ENCODE results near the gene SLC37A4.
"Not testable (repeated sequence)": the region's sequence is repeated elsewhere in the genome, so short reads cannot be mapped to it uniquely, and the experiment has no call there.

Gene SLC37A4

DNA sequence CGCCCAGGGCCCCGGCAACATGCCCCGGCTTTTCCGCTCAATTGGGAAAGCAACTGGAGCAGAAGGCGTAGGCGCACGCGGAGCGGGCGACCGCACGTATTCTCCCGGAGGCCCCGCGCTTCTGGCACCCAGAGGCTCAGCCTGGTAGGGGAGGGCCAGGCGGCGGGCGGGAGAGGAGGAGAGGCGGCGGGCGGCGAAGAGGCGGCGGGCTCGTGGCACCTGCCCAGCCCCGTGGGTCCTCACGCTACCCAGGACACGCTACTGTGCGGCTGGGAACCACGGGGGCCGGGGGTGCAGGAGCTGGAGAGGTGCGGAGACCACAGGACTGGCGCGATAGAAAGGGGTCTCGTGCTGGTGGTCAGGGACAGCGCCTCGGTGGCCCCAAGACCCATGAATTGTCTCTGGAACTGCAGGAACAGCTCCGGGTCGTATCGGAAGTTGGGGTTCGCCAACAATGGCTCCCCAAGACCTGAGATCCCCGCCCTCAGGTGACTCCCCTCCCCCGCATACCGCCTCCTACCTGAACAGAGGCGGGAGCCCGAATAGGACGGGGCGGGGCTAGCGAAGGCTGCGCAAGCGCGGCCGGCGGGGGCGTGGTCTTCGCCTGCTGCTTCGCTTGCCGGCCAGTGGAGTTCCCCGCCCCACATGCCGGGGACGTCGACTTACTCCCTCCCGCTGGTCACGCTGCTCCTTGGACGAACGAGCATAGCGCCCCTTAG lies at the start of gene SLC37A4:
Gene SLC37A4 (minus strand): TSS at position 549 of the 719 bp plus-strand sequence.
- peak; percentile 74 for FAIRE-seq

DNA sequence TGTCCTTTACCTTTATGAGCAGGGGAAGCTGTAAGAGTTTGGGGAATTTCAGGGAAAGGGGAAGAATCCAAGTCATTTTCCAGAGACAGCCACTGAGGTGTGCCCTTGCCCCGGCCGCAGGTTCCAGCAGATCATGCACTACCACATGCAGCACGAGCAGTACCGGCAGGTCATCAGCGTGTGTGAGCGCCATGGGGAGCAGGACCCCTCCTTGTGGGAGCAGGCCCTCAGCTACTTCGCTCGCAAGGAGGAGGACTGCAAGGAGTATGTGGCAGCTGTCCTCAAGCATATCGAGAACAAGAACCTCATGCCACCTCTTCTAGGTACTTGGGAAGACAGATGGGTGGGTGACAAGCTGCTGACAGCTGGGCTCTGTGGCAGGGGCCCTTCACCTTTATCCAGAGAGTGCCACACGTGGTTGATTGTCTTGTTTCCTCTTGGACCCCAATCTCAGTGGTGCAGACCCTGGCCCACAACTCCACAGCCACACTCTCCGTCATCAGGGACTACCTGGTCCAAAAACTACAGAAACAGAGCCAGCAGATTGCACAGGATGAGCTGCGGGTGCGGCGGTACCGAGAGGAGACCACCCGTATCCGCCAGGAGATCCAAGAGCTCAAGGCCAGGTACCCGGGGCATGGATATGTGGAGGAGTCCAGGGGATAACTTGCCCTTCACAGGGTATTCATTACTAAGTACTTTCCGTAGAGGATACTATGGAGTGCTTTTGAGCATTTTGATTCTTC lies 48.2 kb upstream of the SLC37A4 start:
- FAIRE-seq = no peak

DNA sequence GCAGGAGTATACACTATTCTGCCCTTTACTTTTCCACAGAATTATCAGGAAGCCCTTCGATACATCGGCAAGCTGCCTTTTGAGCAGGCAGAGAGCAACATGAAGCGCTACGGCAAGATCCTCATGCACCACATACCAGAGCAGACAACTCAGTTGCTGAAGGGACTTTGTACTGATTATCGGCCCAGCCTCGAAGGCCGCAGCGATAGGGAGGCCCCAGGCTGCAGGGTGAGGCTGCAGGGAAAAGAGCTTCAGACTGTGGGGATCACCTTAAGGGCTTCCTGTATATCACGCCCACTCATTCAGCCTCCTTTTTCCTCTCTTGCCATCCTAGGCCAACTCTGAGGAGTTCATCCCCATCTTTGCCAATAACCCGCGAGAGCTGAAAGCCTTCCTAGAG lies 47.2 kb upstream of the SLC37A4 start:
- no peak for FAIRE-seq

DNA sequence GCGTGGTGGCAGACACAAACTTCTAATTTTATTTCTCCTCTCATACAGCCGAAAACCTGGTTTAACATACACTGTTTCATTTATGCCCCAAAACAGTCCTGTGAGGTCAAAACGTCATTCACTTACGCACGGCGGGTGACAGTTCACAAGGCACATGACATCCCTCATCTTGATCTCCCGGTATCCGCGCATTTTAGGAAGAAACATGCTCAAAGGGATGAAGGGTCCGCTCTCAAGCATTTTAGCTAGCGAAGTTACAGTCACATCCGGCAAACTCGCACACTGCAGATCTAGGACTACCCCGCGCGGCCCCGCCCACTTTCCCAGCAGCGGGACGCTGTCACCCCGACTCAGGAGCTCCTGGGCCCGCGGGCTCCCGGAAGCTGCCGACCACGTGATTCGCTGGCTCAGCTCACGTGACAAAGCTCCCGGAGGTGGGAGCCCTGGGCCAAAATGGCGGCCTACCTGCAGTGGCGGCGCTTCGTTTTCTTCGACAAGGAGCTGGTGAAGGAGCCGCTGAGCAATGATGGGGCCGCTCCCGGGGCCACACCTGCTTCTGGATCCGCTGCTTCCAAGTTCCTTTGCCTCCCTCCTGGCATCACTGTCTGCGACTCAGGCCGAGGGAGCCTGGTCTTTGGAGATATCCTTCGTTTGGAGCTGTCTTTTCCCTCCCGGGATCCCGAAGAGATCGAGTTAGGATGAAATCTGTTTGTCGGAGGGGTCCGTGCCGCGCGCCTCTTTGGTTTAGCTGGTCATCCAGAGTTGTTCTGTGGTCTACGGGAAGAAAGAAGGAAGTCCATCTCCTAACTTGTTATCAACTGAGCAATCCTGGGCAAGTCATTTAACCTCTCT lies 36.9 kb upstream of the SLC37A4 start, which contains the start of gene VPS11:
Gene VPS11 (plus strand): TSS at position 448 of the 852 bp plus-strand sequence. CDS start 6 bp downstream, at position 454.
- FAIRE-seq = peak; percentile 87

DNA sequence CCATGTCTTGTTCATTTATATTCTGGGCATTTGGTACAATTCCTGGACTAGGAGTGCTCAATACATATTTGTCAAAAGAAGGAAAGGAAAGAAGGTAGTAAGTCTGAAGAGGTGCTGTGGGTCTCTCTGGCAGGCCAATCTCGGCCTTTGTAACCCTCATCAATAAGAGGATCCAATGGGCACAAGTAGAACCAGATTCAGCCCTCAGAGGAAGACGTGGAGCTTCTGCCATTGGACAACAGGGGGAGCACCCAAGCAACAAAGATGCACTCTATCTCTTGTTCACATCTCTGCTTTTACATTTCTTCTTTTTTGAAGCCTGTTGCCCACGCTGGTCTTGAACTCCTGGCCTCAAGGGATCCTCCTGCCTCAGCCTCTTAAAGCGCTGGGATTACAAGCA lies 34.7 kb upstream of the SLC37A4 start:
- FAIRE-seq = no peak

DNA sequence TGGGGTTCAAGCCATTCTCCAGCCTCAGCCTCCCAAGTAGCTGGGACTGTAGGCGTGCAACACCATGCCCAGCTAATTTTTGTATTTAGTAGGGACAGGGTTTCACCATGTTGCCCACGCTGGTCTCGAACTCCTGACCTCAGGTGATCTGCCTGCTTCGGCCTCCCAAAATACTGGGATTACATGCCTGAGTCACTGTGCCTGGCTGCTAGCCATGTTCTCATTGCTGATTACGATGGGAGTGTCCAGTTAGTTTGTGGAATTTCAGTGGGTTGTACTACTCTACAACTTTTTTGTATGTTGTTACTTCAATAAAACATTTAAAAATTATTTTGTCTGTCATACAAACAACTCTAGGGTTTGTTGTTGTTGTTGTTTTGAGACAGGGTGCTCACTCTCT lies 32.1 kb upstream of the SLC37A4 start:
- FAIRE-seq = no peak

DNA sequence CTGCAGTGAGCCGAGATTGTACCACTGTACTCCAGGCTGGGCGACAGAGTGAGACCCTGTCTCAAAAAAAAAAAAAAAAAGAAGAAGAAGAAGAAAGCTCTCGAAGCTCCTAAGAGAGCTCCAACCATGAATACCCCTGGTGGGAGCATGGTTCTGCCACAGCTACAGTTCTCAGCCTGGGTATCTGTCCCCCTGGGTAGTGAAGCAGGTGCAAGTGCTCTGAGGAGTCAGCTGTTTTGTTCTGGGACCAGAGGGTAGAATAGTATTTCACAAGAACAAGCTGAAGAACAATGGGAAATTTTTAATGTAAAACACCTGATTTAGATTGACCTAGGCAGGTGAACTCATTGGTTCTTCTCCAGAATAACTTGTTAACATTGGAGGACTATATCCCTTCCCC lies 30.6 kb upstream of the SLC37A4 start:
- FAIRE-seq = no peak

DNA sequence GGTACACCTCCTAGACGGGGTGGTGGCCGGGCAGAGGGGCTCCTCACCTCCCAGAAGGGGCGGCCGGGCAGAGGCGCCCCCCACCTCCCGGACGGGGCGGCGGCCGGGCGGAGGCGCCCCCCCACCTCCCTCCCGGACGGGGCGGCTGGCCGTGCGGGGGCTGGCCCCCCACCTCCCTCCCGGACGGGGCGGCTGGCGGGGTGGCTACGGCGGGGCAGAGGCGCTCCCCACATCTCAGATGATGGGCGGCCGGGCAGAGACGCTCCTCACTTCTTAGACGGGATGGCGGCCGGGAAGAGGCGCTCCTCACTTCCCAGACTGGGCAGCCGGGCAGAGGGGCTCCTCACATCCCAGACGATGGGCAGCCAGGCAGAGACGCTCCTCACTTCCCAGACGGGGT lies 28.5 kb upstream of the SLC37A4 start:
- FAIRE-seq = not testable (repeated sequence)

DNA sequence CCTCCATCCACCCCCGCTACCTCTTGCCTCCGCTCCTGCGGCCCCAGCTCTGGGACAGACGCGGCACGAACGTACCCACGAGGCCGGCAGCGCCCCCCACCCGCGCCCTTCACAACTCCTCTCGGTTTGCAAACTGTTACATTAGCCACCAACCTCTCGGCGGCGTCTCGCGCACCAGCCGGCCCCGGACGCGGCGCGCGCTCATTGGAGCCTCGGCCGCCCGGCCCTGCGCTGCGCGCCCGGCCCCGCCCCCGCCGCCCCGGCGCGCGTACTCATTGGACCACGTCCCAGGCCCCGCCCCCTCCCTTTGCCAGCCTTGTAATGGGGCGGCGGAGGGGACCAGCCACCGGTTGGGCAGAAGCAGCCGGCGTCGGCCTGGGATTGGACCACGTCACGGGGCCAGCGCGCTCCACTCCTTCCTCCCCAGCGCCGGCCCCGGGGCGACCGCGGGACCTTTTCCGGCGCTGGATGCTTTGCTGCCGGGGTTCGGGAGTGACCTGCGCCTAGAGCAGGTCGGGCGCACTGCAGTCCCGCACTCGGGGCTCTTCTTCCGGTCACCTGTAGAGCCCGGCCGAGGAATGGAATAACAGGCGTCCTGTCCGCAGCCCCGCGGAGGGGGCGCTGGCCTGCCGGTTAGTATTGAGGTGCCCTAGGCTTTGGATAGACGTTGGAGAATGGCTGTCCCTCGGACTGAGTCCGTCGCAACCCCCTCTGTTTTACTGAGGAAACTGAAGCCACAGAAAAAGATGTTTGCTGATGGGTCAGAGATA lies 26.5 kb upstream of the SLC37A4 start, which contains the start of gene HYOU1:
Gene HYOU1 (minus strand): TSS at position 206 of the 770 bp plus-strand sequence. CDS start 1,045 bp downstream, outside the sequence.
- no peak for FAIRE-seq

DNA sequence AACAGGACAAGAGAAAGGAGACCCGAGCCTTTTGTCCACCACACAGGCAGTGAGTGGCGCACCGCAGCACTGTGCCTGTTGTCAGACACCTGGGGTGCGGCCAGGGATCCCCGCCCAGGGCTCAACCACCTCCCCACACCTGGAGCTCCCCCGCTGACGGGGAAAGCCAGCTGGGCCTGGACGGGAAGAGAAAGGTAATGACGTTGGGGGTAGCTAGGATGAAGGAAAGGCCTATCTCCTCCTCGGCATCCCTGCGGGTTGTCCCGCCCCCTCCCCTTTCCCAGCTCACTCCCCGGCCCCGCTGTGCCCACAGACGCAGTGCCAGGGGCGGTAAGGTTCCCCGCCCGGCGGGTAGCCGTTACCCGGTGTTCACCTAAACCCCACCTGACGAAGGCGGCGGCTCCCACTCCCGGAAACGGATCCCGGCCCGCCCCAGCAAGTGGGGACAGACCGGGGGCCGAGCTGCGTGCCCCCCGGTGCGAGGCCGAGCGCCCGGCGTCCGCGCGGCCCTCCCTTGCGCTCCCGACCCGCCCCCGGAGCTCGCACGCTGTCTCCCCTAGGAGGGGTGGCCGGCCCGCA lies 25.8 kb upstream of the SLC37A4 start:
- FAIRE-seq = no peak

DNA sequence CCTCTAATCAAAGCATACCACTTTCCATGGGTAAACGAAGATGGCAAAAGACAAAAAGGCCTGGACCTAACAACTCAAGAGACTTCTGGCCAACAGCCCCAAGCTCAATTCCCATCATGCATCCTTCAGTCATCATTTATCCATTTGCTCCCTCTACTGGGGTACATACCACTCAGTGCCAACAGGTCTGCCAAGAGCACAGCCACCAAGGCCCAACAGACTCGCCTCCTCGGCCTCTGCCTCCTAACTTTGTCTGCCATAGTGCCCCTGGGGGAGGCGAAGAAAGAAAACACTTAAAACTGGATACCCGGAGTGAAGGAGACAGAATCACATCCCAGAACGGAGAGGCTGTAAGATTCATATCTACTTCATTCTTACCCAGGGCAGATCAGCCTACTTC lies 25.2 kb upstream of the SLC37A4 start:
- FAIRE-seq = no peak

DNA sequence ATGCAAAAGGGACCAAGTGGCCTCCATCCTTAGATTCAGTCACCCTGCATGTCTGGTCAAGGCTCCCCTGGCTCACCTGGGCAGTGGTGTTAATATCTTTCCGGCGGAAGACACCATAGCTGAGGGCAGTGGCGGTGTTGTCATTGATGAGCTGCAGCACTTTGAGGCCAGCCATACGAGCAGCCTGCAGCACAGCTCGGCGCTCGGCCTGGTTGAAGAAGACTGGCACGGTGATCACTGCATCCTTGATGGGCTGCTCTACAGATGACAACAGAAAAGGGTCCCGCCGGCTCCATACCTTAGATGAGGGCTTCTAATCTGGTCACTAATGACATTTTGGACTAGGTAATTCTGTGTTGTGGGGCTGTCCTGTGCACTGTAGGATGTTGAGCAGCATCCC lies 23.7 kb upstream of the SLC37A4 start:
- no peak for FAIRE-seq

DNA sequence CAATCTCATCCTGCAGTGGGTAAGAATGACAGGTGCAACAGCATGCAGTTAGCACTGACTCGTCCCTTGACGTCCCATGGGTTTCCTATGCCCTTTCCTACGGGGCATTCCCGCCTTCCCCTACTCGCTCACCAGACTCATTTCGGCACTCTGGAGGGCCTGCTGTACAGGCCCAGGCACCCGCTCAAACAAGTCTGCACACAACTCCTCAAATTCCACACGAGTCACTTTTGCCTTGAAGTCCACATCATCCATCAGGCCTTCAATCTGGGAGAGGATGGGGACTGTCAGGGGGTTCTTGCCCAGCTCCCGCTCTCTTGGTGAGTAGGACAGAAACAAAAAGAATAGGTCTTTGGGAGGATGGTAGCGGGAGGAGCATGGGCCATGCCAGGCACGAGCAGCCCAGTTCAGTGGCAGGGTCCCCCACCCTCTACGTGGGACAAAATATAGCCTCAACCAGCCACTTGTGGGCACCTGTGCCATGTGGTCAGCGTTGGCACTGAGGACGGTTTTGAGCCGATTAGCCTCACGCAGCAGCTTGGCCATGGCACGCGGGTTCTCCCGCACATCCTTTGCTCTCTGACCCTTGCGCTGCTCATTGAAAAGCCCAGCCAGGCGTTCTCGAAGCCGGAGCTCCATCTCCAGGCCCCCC lies 21.6 kb upstream of the SLC37A4 start:
- no peak for FAIRE-seq

DNA sequence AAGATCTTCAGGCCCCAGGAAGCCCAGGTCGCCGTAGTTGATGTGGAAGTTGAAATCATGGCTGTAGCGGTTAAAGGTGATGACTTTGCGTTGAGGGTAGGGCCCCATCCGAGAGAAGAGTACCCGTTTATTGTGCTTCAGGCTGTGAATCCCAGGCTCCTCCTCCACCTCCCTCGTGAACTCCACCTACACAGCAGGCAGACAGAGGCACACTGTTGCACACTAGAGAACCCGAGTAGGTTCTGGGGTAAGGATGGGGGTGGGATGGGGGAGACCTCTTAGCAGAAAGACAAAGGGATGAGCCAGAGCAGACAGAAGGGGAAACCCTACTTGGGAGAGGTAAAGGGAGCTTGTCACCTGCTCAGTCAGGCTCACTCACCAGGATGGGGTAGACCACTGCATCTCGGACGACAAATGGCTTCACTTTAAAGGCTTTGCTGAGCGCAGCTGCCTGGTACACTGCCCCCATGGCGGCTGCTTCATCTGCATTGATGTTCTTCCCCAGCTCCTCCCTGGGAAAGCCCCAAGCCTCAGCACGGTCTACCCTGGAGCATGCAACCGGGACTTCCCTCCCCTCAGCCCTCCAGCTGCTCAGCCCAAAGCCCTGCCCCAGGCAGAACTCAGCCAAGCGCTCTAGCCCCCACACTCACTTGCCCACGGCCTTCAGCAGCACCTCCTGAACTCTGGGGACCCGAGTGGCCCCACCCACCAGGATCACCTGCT lies 20.9 kb upstream of the SLC37A4 start:
- FAIRE-seq = no peak

DNA sequence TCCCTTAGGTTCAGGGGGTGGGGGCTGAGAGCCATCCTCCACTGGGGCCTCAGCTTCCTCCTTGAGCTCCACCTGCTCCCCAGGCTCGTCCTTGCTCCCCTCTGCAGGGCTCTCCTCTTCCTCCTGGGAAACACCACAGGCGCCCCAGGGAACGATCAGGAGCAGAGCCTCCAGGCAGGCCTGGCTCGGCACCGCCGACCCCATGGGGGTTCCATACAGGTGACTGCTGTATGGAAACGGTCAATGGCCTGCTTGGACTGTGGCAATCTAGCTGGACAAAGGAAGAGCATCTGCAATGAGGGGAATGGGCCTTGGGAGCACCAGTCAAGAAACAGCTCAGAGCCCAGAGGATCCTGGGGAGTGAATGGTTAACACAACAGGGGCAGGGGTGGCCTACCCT lies 18.4 kb upstream of the SLC37A4 start:
- FAIRE-seq = no peak

DNA sequence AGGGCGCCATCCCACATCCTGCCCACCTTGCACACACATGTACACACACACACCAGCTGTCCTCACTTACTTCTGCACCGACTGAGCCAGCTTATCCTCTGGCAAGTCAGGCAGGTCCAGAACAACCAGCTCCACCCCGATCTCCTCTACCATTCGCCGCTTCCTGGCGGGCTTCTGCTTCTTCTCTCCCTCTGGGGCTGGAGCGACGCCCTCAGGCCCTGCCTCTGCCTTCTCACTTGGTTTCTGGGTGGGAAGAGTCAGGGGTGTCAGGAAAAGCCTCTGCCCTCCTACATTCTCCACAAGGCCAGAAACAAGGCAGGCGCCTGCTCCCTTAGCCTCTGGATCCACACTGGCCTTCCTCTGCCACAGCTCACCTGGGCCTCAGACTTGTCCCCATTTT lies 18.0 kb upstream of the SLC37A4 start:
- no peak for FAIRE-seq

DNA sequence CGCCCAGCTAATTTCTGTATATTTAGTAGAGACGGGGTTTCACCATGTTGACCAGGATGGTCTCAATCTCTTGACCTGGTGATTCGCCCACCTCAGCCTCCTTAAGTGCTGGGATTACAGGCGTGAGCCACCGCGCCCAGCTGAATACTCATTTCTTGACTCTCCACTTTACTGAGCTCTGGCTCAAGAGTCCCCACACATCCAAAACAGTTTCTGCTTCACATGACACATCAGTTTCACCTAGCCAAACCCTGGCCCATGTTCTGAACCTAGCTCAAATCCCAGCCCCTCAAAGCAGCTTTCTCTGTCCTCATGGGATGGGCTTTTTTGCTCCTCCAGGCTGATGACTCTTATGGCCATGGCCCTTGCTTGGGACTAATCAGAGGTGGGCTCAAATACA lies 16.5 kb upstream of the SLC37A4 start:
- FAIRE-seq = no peak

DNA sequence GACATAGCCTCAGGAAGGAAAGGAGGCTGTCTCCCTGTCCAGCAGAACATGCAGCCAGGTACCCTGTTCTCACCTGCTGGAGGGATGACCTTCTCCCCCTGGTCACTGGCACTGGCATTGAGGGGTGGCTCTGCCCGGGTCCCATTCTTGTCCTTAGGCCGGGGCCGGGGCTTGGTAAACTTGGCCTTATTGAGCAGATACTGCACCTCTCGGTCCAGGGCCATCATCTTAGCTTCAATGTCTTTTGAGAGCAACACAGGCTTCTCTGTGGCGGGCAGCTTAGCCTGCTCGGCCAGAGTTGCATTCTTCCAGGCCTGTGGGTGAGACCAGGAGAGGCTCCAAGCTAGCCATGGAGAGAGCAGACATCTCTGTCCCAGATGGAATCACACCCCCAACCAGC lies 15.8 kb upstream of the SLC37A4 start:
- FAIRE-seq = no peak

DNA sequence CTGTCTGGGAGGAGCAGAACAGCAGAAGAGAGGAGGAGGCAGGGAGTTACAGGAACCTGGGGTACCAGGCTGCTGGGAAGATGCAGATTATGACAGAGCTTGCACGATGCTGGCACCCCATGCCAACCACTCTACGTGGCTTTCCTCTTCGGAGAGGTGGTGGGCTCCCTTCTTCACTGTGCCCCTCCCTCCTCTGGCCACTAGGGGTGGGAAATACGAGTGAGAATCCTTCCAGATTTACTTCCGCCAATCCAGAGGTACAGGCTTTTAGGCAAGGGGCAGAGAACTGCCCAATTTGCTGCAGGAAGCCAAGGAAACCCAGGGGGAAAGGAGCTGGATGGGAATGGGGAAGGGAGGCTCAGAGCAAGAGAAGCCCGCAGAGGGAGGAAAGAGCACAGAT lies 14.0 kb upstream of the SLC37A4 start:
- FAIRE-seq = no peak

DNA sequence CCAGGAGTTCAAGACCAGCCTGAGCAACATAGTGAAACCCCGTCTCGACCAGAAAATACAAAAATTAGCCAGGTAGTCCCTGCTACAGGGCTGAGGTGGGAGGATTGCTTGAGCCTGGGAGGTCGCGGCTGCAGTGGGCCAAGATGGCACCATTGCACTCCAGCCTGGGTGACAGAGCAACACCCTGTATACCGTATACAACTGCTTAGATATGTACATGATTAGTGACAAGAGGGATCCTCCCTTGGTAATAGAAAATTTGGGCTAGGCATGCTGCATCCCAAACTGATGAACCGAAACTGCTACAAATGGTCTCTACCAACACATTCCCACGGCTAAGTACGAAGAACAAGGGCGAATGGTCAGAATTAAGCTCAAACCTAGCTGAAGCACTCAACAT lies 12.2 kb upstream of the SLC37A4 start:
- FAIRE-seq = no peak
